ENCODE data around the gene ADGRB3. TPM values are rescaled to one million over a fixed set of nuclear protein-coding genes. Genes with fewer than 3 reads are reported as not detected.
A peak's percentile ranks its signal among the peaks of the same experiment; 100 is the strongest.

Gene ADGRB3
- total RNA-seq, 1 donor from 2014 or later: 1.5 TPM

GRCh38 chr6:68695838-68696237 lies 60.8 kb downstream of the ADGRB3 start:
- H3K4me3 ChIP-seq: no peak overlapping the region
- H4K20me1 ChIP-seq (ENCODE audit: low read depth): no peaks in the 10 kb centered on the region
- no peaks in the 10 kb centered on the region for H3K36me3 ChIP-seq
- TF ChIP-seq EZH2phosphoT487 (IDR thresholded peaks at IDR 0.05): no peak
- TF ChIP-seq CTCF (IDR thresholded peaks at IDR 0.05): no peak
- no peak for TF ChIP-seq EZH2 (IDR thresholded peaks at IDR 0.05)
- no peaks in the 10 kb centered on the region for H3K79me2 ChIP-seq (ENCODE audit: low read depth)
- H3F3A ChIP-seq (ENCODE audit: low read depth): no peaks in the 10 kb centered on the region
- no peaks in the 10 kb centered on the region for H3K27me3 Mint-ChIP-seq (ENCODE audit: insufficient read depth, low read depth)
- H3K4me2 ChIP-seq: no peak overlapping the region
- H3K9me3 ChIP-seq (ENCODE audit: low read depth): no peaks in the 10 kb centered on the region
- no peaks in the 10 kb centered on the region for H3K27me3 ChIP-seq
- peak overlapping the region; percentile 57 for H2AFZ ChIP-seq (replicated peaks)
- H3K4me1 ChIP-seq: peaks cover 19% of the 10 kb centered on the region
- no peak overlapping the region for H3K27ac Mint-ChIP-seq
- peaks cover 4% of the 10 kb centered on the region for H3K4me1 Mint-ChIP-seq
- no peak for DNase-seq (ENCODE audit: low spot score)
- H3K9me3 Mint-ChIP-seq: no peaks in the 10 kb centered on the region
- no peaks in the 10 kb centered on the region for H3K36me3 Mint-ChIP-seq
- H3K4me3 Mint-ChIP-seq: no peak overlapping the region
- H3K27ac ChIP-seq: no peak overlapping the region
- H3K9ac ChIP-seq: no peak overlapping the region

GRCh38 chr6:68697394-68697793 lies 62.3 kb downstream of the ADGRB3 start:
- Mint-ChIP-seq H3K27ac (no peak overlapping the region), H3K9me3 (no peaks in the 10 kb centered on the region), H3K4me1 (peaks cover 3% of the 10 kb centered on the region), H3K36me3 (no peaks in the 10 kb centered on the region), H3K27me3 (ENCODE audit: insufficient read depth, low read depth) (no peaks in the 10 kb centered on the region), H3K4me3 (no peak overlapping the region)
- no peaks in the 10 kb centered on the region for H3K9me3 ChIP-seq (ENCODE audit: low read depth)
- no peak overlapping the region for H3K27ac ChIP-seq
- H3K4me2 ChIP-seq: no peak overlapping the region
- no peaks in the 10 kb centered on the region for H3K79me2 ChIP-seq (ENCODE audit: low read depth)
- no peak overlapping the region for H3K4me3 ChIP-seq
- no peaks in the 10 kb centered on the region for H3K27me3 ChIP-seq
- no peaks in the 10 kb centered on the region for H4K20me1 ChIP-seq (ENCODE audit: low read depth)
- H3F3A ChIP-seq (ENCODE audit: low read depth): no peaks in the 10 kb centered on the region
- no peak for DNase-seq (ENCODE audit: low spot score)
- no peak overlapping the region for H2AFZ ChIP-seq (replicated peaks)
- no peak for TF ChIP-seq EZH2 (IDR thresholded peaks at IDR 0.05)
- TF ChIP-seq EZH2phosphoT487 (IDR thresholded peaks at IDR 0.05): no peak
- TF ChIP-seq CTCF (IDR thresholded peaks at IDR 0.05): no peak
- no peak overlapping the region for H3K9ac ChIP-seq
- no peaks in the 10 kb centered on the region for H3K36me3 ChIP-seq
- H3K4me1 ChIP-seq: peaks cover 19% of the 10 kb centered on the region

DNA sequence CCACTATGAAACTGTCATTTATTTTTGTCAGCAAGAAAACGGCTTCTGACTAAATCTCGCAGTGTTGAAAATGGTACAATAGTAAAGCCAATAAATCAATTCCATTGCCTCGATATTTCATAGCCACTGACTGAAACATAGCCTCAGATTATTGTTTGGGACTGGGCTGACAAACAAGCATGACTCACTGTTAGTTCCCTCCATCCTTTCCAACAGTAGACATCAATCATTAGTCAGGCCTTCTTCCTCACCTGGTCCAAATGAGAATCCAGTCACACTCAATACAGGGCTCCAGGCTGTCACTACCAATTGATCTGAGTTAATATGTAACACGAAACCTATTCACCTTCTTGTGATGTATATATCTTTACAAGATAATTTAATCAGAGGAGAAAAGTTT lies 66.1 kb downstream of the ADGRB3 start:
- Histone ChIP-seq H3K4me1 (peaks cover 10% of the 10 kb centered on the region), H3K4me3 (no peak overlapping the region), H3K4me2 (no peak overlapping the region), H3K36me3 (no peaks in the 10 kb centered on the region), H3K9ac (no peak overlapping the region), H3K9me3 (ENCODE audit: low read depth) (no peaks in the 10 kb centered on the region), H3F3A (ENCODE audit: low read depth) (no peaks in the 10 kb centered on the region), H3K27me3 (no peaks in the 10 kb centered on the region), H4K20me1 (ENCODE audit: low read depth) (no peaks in the 10 kb centered on the region), H2AFZ (replicated peaks) (no peak overlapping the region), H3K79me2 (ENCODE audit: low read depth) (no peaks in the 10 kb centered on the region), H3K27ac (no peak overlapping the region)
- Mint-ChIP-seq H3K27me3 (ENCODE audit: insufficient read depth, low read depth) (no peaks in the 10 kb centered on the region), H3K4me3 (no peak overlapping the region), H3K36me3 (no peaks in the 10 kb centered on the region), H3K27ac (no peak overlapping the region), H3K9me3 (no peaks in the 10 kb centered on the region), H3K4me1 (no peaks in the 10 kb centered on the region)
- DNase-seq (ENCODE audit: low spot score): no peak
- TF ChIP-seq CTCF (IDR thresholded peaks at IDR 0.05) (no peak), EZH2phosphoT487 (IDR thresholded peaks at IDR 0.05) (no peak), EZH2 (IDR thresholded peaks at IDR 0.05) (no peak)

Measured in neural progenitor cell (in vitro differentiated cells).